Muscle of back (tissue), 13 donors: ENCODE results near the gene ANKLE1. TPM values are rescaled to one million over a fixed set of nuclear protein-coding genes. Genes with fewer than 3 reads are reported as not detected.

Source experiments
- DNase-seq, 3 donors: peaks; one replicate each; pipeline versions ENCODE4 v3.0.0 to v3.0.0-alpha.2; 2013
- long read RNA-seq, 9 donors: transcript quantifications; one replicate each; lab custom pipeline, GENCODE V29; 2026
- polyA plus RNA-seq, 10 donors: library from polyadenylated mRNA; unstranded; fragments of 120-200 nt; gene quantifications; one replicate each; pipeline ENCODE4 v1.2.1, GENCODE V29; 2013; ENCODE audit not compliant: insufficient read length in 10 of 10

Gene ANKLE1
- polyA plus RNA-seq = 1 to 10 TPM in 3 of 10 donors, under 1 TPM in 7; 0.54 to 1.6 (median 0.82) TPM
- long read RNA-seq, donor 1 = 0 reads
- long read RNA-seq, donor 2, partial matches to known transcripts = 0 of 1 reads
- long read RNA-seq, donor 2, other reads (novel, unspliced or antisense) = 0 of 1 reads
- long read RNA-seq, donor 3 = 0 reads
- long read RNA-seq, donor 4, partial matches to known transcripts = 0 of 1 reads
- long read RNA-seq, donor 4, other reads (novel, unspliced or antisense) = 0 of 1 reads
- long read RNA-seq, donor 5 = 0 reads
- long read RNA-seq, donor 6 = 0 reads
- long read RNA-seq, donor 7 = 0 reads
- long read RNA-seq, donor 8 = 0 reads
- long read RNA-seq, donor 9 = 0 reads

GRCh38 chr19:17281391-17282304 is at the start of gene ANKLE1:
Gene ANKLE1 (plus strand): TSS chr19:17281901. CDS start chr19:17281921, 20 bp downstream.
- peak in 1 of 3 donors; percentile 72 for DNase-seq

GRCh38 chr19:17232258-17232657 is 49.4 kb upstream of the ANKLE1 start:
- DNase-seq = no peak

GRCh38 chr19:17234911-17235299 is 46.8 kb upstream of the ANKLE1 start:
- DNase-seq = peak in 2 of 3 donors; percentile 34 to 59

- peak; percentile 56 to 91 (median 84) for DNase-seq
Measured at GRCh38 chr19:17235300-17235970, 46.3 kb upstream of the ANKLE1 start.

GRCh38 chr19:17235971-17236777 is 45.5 kb upstream of the ANKLE1 start:
- peak in 1 of 3 donors; percentile 51 for DNase-seq

GRCh38 chr19:17236811-17237543 is 44.7 kb upstream of the ANKLE1 start:
- DNase-seq = no peak

- DNase-seq = no peak
Measured at GRCh38 chr19:17237747-17238706, 43.7 kb upstream of the ANKLE1 start.

GRCh38 chr19:17240062-17240752 is 41.5 kb upstream of the ANKLE1 start:
- no peak for DNase-seq

GRCh38 chr19:17240826-17241399 is 40.8 kb upstream of the ANKLE1 start:
- no peak for DNase-seq

GRCh38 chr19:17242431-17243208 is 39.1 kb upstream of the ANKLE1 start:
- no peak for DNase-seq

GRCh38 chr19:17243211-17243829 is 38.4 kb upstream of the ANKLE1 start:
- no peak for DNase-seq

GRCh38 chr19:17243830-17244617 is 37.7 kb upstream of the ANKLE1 start:
- peak in 2 of 3 donors; percentile 35 to 64 for DNase-seq

- DNase-seq = peak in 2 of 3 donors; percentile 29 to 58
Measured at GRCh38 chr19:17244618-17245534, 36.8 kb upstream of the ANKLE1 start.

GRCh38 chr19:17245535-17245984 is 36.1 kb upstream of the ANKLE1 start, which contains the start of gene NR2F6:
Gene NR2F6 (minus strand): TSS chr19:17245919. CDS start chr19:17245220, 699 bp downstream.
- no peak for DNase-seq
